ENCODE data around the gene PCDH12. TPM values are rescaled to one million over a fixed set of nuclear protein-coding genes. Genes with fewer than 3 reads are reported as not detected.

Gene PCDH12
- total RNA-seq, 2 donors from 2014 or later: not detected

- H3K27me3 Mint-ChIP-seq (ENCODE audit: insufficient read depth): peaks cover 1% of the 10 kb centered on the region
- Histone ChIP-seq H3K9me3 (ENCODE audit: control insufficient read depth, low read length) (no peaks in the 10 kb centered on the region), H3K27me3 (ENCODE audit: control insufficient read depth, insufficient read depth, low read length, poor library complexity, severe bottlenecking) (no peaks in the 10 kb centered on the region), H3K36me3 (ENCODE audit: control insufficient read depth, insufficient read depth, low read length) (no peaks in the 10 kb centered on the region), H3K4me3 (ENCODE audit: low read length) (no peak overlapping the region), H3K4me1 (ENCODE audit: control insufficient read depth, insufficient read depth, low read length) (no peaks in the 10 kb centered on the region), H3K27ac (ENCODE audit: low read depth, low read length) (no peak overlapping the region), H3K9ac (ENCODE audit: extremely low read depth, low read length, poor library complexity, severe bottlenecking) (no peak overlapping the region)
- H3K4me1 Mint-ChIP-seq: peaks cover 14% of the 10 kb centered on the region
- TF ChIP-seq CTCF (conservative IDR thresholded peaks at IDR 0.05): no peak
- no peak for DNase-seq
- no peaks in the 10 kb centered on the region for H3K9me3 Mint-ChIP-seq
- no peaks in the 10 kb centered on the region for H3K36me3 Mint-ChIP-seq (ENCODE audit: low read depth)
- H3K4me3 Mint-ChIP-seq: no peak overlapping the region
- no peak overlapping the region for H3K27ac Mint-ChIP-seq
- 80 to 91% methylated on average over 3 of the region's 3 CpGs for WGBS, 2 experiments (ENCODE audit: insufficient coverage in 1 of 2, insufficient read length in 1 of 2)
Observed at GRCh38 chr5:141963701-141964100, 5.7 kb upstream of the PCDH12 start.

- no peak overlapping the region for H3K4me3 Mint-ChIP-seq
- Histone ChIP-seq H3K9ac (ENCODE audit: extremely low read depth, low read length, poor library complexity, severe bottlenecking) (no peak overlapping the region), H3K27me3 (ENCODE audit: control insufficient read depth, insufficient read depth, low read length, poor library complexity, severe bottlenecking) (no peaks in the 10 kb centered on the region), H3K27ac (ENCODE audit: low read depth, low read length) (no peak overlapping the region), H3K4me1 (ENCODE audit: control insufficient read depth, insufficient read depth, low read length) (no peaks in the 10 kb centered on the region), H3K36me3 (ENCODE audit: control insufficient read depth, insufficient read depth, low read length) (no peaks in the 10 kb centered on the region), H3K4me3 (ENCODE audit: low read length) (no peak overlapping the region), H3K9me3 (ENCODE audit: control insufficient read depth, low read length) (no peaks in the 10 kb centered on the region)
- no peaks in the 10 kb centered on the region for H3K9me3 Mint-ChIP-seq
- no peak for TF ChIP-seq CTCF (conservative IDR thresholded peaks at IDR 0.05)
- no peak for DNase-seq
- peaks cover 3% of the 10 kb centered on the region for H3K27me3 Mint-ChIP-seq (ENCODE audit: insufficient read depth)
- H3K36me3 Mint-ChIP-seq (ENCODE audit: low read depth): no peaks in the 10 kb centered on the region
- WGBS, 2 experiments (ENCODE audit: insufficient coverage in 1 of 2, insufficient read length in 1 of 2): 90% methylated on average over 3 of the region's 3 CpGs; no CpG with 5 or more reads in 1 of the 2 experiments
- no peak overlapping the region for H3K27ac Mint-ChIP-seq
- peaks cover 10% of the 10 kb centered on the region for H3K4me1 Mint-ChIP-seq
Observed at GRCh38 chr5:141961466-141961865, 3.5 kb upstream of the PCDH12 start.

GRCh38 chr5:141960449-141961323 is 2.7 kb upstream of the PCDH12 start:
- H3K27ac Mint-ChIP-seq: peak overlapping the region; percentile 81

More at GRCh38 chr5:141960449-141961323, 2.7 kb upstream of the PCDH12 start:
- peaks cover 3% of the 10 kb centered on the region for H3K27me3 Mint-ChIP-seq (ENCODE audit: insufficient read depth)
- TF ChIP-seq CTCF (conservative IDR thresholded peaks at IDR 0.05): peak; percentile 95
- no peak overlapping the region for H3K27ac ChIP-seq (ENCODE audit: low read depth, low read length)
- peaks cover 10% of the 10 kb centered on the region for H3K4me1 Mint-ChIP-seq
- WGBS, 2 experiments (ENCODE audit: insufficient coverage in 1 of 2, insufficient read length in 1 of 2): 35 to 53% methylated on average over 8 to 14 of the region's 14 CpGs
- no peaks in the 10 kb centered on the region for H3K9me3 ChIP-seq (ENCODE audit: control insufficient read depth, low read length)
- H3K27me3 ChIP-seq (ENCODE audit: control insufficient read depth, insufficient read depth, low read length, poor library complexity, severe bottlenecking): no peaks in the 10 kb centered on the region
- peak; percentile 95 for DNase-seq
- H3K36me3 Mint-ChIP-seq (ENCODE audit: low read depth): no peaks in the 10 kb centered on the region
- no peak overlapping the region for H3K4me3 Mint-ChIP-seq
- no peaks in the 10 kb centered on the region for H3K4me1 ChIP-seq (ENCODE audit: control insufficient read depth, insufficient read depth, low read length)
- H3K36me3 ChIP-seq (ENCODE audit: control insufficient read depth, insufficient read depth, low read length): no peaks in the 10 kb centered on the region
- H3K9me3 Mint-ChIP-seq: no peaks in the 10 kb centered on the region
- H3K9ac ChIP-seq (ENCODE audit: extremely low read depth, low read length, poor library complexity, severe bottlenecking): no peak overlapping the region
- H3K4me3 ChIP-seq (ENCODE audit: low read length): no peak overlapping the region
